NCI-H2107 treated with DMSO at 0.1 percent for 48 hours (cell line): ENCODE measurements around the gene TTLL11.

ENCODE experiments used
- DNase-seq: peaks from one replicate; lab custom pipeline; 2025; ENCODE audit not compliant: unreplicated experiment; lab: John Stamatoyannopoulos, UW

The TTLL11 gene

DNA sequence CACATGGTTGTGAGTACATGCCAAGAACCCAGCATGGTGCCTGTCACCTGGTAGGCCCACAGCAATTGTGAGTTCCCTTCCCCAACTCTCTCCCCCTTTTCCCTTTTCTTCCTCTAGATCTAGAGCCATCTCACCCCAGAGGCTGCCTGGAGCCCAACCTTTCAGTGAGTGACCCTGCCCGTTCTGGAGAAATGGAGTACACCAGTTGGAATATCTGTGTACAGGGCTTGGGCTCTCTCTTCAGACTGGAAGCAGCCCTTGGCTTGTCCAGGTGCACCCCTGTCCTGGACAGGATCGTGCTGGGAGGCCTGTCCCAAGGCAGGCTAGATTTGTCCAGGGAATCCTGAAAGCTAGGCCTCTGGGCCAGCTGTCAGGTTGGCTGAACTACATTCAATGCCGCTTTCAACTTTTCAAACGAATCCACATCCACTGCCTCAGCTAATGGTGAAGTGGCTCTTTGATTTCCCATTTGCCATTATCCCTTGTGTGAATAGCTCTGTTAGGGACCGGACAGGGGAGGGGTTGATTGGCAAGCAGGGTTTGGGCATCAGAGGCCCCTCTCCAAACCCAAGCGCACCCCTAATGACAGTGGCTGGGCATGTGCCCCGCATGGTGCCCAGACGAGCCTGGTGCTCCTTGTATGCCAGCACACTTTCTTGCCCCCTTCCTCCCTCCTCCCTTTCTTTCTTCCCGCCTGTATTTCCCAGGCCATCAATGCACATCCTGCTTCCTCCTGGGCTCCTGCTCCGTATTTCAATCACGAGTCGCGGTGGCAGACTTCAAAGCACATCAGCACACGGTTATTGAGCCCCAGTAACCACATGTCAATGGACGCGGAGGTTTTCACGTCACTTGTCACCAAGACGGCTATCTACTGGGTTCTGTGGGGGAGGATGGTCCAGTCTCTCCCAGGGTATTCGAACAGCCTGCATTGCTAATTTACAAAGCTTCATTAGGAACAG, 230.5 kb downstream of the TTLL11 start:
- DNase-seq: no peak

DNA sequence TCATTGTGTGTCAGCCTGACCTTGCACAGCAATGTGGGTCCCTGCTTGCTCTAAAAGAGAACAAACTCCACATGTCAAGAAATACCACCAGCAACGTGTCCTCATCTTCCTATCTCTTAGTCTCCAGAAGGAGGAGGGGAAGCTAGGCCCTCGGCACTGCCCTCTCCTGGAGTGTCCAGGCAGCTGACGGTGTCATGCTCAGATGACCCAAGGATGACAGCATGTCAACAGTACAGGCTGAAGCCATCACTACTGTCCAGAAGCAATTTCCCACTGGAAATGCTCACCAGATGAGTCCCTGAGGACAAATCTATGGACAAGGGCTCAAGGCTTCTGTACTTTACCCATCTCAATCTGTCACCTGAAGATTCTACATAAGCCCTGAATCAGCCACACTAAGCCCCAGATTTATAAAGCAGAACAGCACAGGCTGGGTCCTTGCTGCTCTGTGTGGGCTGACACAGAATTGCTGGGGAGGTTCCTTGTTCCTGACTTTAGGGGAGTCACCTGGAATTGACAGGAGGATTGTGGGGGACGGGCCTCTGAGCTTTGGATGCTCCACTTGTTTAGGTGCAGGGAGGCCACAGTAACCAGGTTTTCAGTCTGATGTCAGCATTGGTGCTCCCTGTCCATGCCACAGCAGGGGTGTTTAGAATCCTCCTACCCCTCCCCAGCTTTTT, 231.5 kb downstream of the TTLL11 start:
- DNase-seq: no peak

- no peak for DNase-seq
These were observed 232.4 kb downstream of the TTLL11 start for GRCh38 chr9:121860744-121861143.

- no peak for DNase-seq
These were observed 232.9 kb downstream of the TTLL11 start for GRCh38 chr9:121860213-121860612.

GRCh38 chr9:121859646-121860045, 233.5 kb downstream of the TTLL11 start:
- no peak for DNase-seq

GRCh38 chr9:121858788-121859187, 234.3 kb downstream of the TTLL11 start:
- no peak for DNase-seq

DNA sequence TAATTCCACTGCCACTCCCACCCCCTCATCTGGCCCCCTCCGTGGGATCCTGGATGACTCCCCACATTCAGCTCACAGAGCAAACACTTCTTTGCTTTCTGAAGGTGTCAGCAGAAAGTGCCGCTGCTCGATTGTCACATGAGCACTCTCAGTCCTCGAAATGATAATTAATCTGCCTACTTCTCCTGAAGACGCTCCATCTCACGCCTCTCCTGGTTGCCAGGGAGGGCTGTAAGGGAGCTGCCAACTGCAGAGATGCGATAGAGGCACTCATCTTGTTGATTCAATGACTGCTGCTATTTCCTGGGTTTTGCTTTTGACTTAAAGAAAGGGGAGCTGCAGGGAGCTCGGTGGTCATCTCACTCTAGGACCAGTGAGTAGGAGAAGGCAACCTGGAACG, 235.2 kb downstream of the TTLL11 start:
- DNase-seq: no peak

DNA sequence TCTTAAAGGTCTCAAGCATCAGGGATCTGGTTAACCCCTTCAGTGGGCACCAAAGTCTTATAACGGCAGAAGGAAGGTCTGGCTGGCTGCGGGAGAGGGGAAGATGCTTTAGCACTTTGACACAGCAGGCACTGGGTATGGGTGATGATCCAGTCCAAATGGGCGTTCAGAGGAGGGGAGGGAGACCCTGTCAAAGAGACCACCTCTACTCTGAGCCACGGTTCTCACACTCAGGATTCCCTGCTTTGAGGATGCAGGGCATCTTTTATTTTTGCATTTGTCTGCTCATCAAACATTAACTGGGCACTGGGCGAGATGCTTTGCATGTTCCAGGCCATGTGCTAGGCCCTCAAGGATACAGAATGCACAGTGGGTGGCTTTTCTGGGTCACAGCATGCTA, 237.6 kb downstream of the TTLL11 start:
- DNase-seq: no peak

- DNase-seq: no peak
These were observed 239.3 kb downstream of the TTLL11 start for GRCh38 chr9:121853617-121854395.

DNA sequence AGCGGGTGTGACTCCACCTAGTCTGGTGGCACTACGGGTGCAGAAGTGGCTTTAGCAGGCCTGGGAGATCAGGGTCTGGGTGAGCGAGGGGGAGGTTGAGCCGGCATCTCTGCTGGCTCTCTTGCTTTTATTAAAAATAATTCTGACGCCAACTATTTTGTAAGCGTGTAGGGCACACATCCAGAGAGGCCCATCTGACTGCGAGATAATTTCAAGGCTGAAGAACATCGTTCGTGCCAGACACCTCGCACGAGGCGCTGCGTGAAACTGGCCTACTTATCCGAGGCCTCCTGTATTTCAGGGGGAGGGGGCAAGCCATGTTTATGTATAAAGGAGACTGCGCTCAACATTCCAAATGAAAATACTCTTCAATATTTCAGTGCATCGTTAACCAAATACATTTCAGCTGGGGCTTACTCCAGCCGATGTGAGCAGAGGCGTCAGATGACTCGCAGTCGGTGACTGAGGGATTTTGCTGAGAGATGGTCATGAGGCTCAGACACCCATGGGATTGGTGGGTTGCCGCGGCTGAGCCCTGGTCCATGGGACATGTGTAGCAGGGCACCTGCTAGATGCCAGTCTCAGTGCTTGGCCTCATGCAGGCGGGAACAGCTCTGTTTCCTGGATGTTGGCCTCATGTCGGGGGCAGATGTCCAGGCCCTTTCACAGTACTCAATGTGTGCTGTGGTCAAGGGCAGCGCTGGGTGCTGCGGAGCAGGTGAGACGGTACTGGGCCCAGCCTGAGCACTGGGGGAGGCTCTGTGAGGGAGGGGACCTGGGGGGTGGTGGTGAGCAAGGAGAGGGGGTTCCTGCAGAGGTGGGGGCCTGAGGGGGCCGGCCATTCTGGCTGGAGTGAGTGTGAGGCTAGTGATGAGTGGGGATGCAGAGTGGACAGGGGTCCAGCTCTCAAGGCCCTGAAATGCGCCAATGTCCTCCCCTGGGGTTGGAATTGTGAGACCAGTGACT, 240.2 kb downstream of the TTLL11 start:
- DNase-seq: no peak

- no peak for DNase-seq
These were observed 240.9 kb downstream of the TTLL11 start for GRCh38 chr9:121852241-121852640.

- no peak for DNase-seq
These were observed 241.4 kb downstream of the TTLL11 start for GRCh38 chr9:121851641-121852091.

GRCh38 chr9:121850366-121850765, 242.7 kb downstream of the TTLL11 start:
- no peak for DNase-seq

DNA sequence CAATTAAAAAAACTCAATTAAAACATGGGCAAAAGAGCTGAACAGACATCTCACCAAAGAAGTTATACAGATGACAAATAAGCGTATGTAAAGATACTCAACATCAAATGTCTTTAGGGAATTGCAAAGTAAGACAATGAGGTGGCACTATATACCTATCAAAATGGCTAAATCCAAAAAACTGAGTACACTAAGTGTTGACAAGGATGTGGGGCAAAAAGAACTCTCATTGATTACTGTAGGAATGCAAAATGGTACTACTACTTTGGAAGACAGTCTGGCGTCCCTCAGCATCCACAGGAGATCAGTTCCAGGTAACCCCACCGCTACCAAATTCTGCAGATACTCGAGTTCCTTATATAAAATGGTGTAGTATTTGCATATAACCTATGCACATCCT, 243.6 kb downstream of the TTLL11 start:
- no peak for DNase-seq

GRCh38 chr9:121844562-121844961, 248.5 kb downstream of the TTLL11 start:
- no peak for DNase-seq

DNA sequence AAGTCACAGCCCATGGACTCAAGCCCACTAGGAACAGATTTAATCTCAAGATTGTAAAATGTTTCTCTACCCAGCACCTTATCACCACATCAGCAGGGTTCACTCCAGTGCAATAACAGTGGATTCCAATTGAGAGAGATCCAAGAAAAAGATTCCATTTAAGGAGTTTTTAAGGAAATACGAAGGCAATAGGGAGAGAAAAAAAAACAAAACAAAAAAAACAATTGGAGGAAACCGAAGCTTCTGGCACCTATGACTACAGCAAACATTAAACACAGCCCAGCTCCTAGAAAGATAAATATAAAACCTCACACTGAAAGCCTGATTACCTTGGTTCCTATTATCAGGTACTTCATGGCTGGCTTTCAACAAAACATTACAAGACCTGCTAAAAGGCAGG, 249.0 kb downstream of the TTLL11 start:
- DNase-seq: no peak

GRCh38 chr9:121842612-121842978, 250.5 kb downstream of the TTLL11 start:
- no peak for DNase-seq

- DNase-seq: no peak
These were observed 251.1 kb downstream of the TTLL11 start for GRCh38 chr9:121841771-121842611.
